ENCODE results near the gene ATP6V0A4.
"Not testable (repeated sequence)": the region's sequence is repeated elsewhere in the genome, so short reads cannot be mapped to it uniquely, and the experiment has no call there.

ATP6V0A4 gene

GRCh38 chr7:138749960-138750359 is 48.0 kb downstream of the ATP6V0A4 start:
- ATAC-seq = no peak

GRCh38 chr7:138748666-138749065 is 49.3 kb downstream of the ATP6V0A4 start:
- no peak for ATAC-seq

GRCh38 chr7:138746073-138746472 is 51.9 kb downstream of the ATP6V0A4 start:
- ATAC-seq = peak; percentile 90 to 93

GRCh38 chr7:138745189-138745588 is 52.8 kb downstream of the ATP6V0A4 start:
- no peak for ATAC-seq

GRCh38 chr7:138741453-138741735 is 56.6 kb downstream of the ATP6V0A4 start:
- no peak for ATAC-seq

- no peak for ATAC-seq
Observed at GRCh38 chr7:138739859-138740258, 58.1 kb downstream of the ATP6V0A4 start.

- ATAC-seq = peak; percentile 81 to 87
Observed at GRCh38 chr7:138738551-138739335, 59.3 kb downstream of the ATP6V0A4 start.

GRCh38 chr7:138738114-138738513 is 59.9 kb downstream of the ATP6V0A4 start:
- no peak for ATAC-seq

- ATAC-seq = no peak
Observed at GRCh38 chr7:138735399-138735798, 62.6 kb downstream of the ATP6V0A4 start.

- not testable (repeated sequence) for ATAC-seq
Observed at GRCh38 chr7:138731733-138732132, 66.3 kb downstream of the ATP6V0A4 start.

- ATAC-seq = no peak
Observed at GRCh38 chr7:138729444-138729843, 68.6 kb downstream of the ATP6V0A4 start.

- ATAC-seq = no peak
Observed at GRCh38 chr7:138727336-138728099, 70.5 kb downstream of the ATP6V0A4 start.

GRCh38 chr7:138726288-138726687 is 71.7 kb downstream of the ATP6V0A4 start:
- no peak for ATAC-seq

GRCh38 chr7:138720286-138720685 is 77.7 kb downstream of the ATP6V0A4 start:
- no peak for ATAC-seq

GRCh38 chr7:138716889-138717288 is 81.1 kb downstream of the ATP6V0A4 start:
- ATAC-seq = no peak

- ATAC-seq = no peak
Observed at GRCh38 chr7:138713191-138713590, 84.8 kb downstream of the ATP6V0A4 start.

GRCh38 chr7:138712652-138713051 is 85.3 kb downstream of the ATP6V0A4 start:
- ATAC-seq = no peak

- ATAC-seq = no peak
Observed at GRCh38 chr7:138710536-138711385, 87.2 kb downstream of the ATP6V0A4 start.

- no peak for ATAC-seq
Observed at GRCh38 chr7:138705167-138705566, 92.8 kb downstream of the ATP6V0A4 start.

GRCh38 chr7:138701537-138701923 is 96.5 kb downstream of the ATP6V0A4 start:
- ATAC-seq = no peak

- no peak for ATAC-seq
Observed at GRCh38 chr7:138700857-138701536, 97.0 kb downstream of the ATP6V0A4 start, which contains the start of gene SVOPL. Gene SVOPL (minus strand): TSS chr7:138701362. CDS start chr7:138679045, 22,317 bp downstream.

GRCh38 chr7:138699661-138700060 is 98.3 kb downstream of the ATP6V0A4 start:
- no peak for ATAC-seq

GRCh38 chr7:138698281-138698680 is 99.7 kb downstream of the ATP6V0A4 start:
- ATAC-seq = no peak
